Testis (tissue), 2 donors: ENCODE measurements around the gene WBP2NL.

Source experiments
- POLR2A ChIP-seq: fragments of 450-650 bp; IDR thresholded peaks from one replicate; pipeline ENCODE4 v1.6.1; 2017; ENCODE audit warnings: antibody characterized with exemption, mild to moderate bottlenecking, moderate library complexity
- TF ChIP-seq, protein P1 (sequence below), 3 experiments: fragments of 450-650 bp in 2 of 3; fragments of 200-600 bp in 1 of 3; sonication (generic) in 1 of 3; IDR thresholded peaks; one replicate each; pipeline ENCODE4 v1.5.1; 2016 to 2019; ENCODE audit warnings: antibody characterized with exemption in 3 of 3, mild to moderate bottlenecking in 2 of 3, moderate library complexity in 1 of 3

DNA sequence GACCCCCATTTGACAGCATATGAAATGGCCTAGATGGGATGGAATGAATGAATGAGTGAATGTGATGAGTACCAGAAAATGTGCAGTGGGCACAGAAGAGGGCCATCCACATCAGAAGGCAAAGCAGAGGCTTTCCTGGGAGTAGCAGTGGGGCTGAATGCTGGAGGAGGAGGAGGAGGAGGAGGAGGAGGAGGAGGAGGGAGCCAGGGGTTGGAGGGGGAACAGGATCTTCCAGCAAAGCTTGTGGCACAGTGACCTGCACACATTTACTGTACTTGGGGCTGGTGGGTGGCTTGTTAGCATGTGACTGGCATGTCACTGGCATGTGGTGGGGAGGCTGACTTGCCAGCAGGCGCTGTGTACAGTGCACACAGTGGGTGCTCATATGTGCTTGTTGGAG lies 19.9 kb upstream of the WBP2NL start:
- TF ChIP-seq, protein P1, sequence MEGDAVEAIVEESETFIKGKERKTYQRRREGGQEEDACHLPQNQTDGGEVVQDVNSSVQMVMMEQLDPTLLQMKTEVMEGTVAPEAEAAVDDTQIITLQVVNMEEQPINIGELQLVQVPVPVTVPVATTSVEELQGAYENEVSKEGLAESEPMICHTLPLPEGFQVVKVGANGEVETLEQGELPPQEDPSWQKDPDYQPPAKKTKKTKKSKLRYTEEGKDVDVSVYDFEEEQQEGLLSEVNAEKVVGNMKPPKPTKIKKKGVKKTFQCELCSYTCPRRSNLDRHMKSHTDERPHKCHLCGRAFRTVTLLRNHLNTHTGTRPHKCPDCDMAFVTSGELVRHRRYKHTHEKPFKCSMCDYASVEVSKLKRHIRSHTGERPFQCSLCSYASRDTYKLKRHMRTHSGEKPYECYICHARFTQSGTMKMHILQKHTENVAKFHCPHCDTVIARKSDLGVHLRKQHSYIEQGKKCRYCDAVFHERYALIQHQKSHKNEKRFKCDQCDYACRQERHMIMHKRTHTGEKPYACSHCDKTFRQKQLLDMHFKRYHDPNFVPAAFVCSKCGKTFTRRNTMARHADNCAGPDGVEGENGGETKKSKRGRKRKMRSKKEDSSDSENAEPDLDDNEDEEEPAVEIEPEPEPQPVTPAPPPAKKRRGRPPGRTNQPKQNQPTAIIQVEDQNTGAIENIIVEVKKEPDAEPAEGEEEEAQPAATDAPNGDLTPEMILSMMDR (IDR thresholded peaks at IDR 0.05), result no peak
- no peak for TF ChIP-seq POLR2A
